H1 (cell line): Measurements from ENCODE around the gene SMIM41. TPM values are rescaled to one million over a fixed set of nuclear protein-coding genes. Genes with fewer than 3 reads are reported as not detected.

Experiments used
- CTCF ChIA-PET: fragments of 300-600 bp; sonication (Branson Sonifier 250); formaldehyde crosslinking; loops from one replicate; lab custom pipeline; 2021; ENCODE audit not compliant: partially characterized antibody; lab: Charles Lee
- POLR2A ChIA-PET: fragments of 300-600 bp; sonication (Branson Sonifier 250); formaldehyde crosslinking; loops from one replicate; lab custom pipeline; 2021; ENCODE audit warnings: inconsistent platforms; ENCODE audit not compliant: partially characterized antibody; lab: Charles Lee
- DNase-seq, 2 experiments: peaks; one replicate each; pipeline versions ENCODE4 v3.0.0 to v3.0.0-alpha.2; 2010 to 2022; ENCODE audit warnings: low spot score in 2 of 2, low read depth in 1 of 2, mixed read lengths in 1 of 2
- FAIRE-seq: peaks from 2 replicates; lab custom pipeline; 2011; peaks lifted over from hg19 to GRCh38; lab: Jason Lieb, UNC
- H2AFZ ChIP-seq: 2 replicates; pipeline ENCODE4 v1.8.1; 2012; ENCODE audit warnings: low read length, inconsistent platforms
- H2AK5ac ChIP-seq: 2 replicates; pipeline ENCODE4 v1.6.1; 2013; ENCODE audit warnings: low read depth, low read length
- H2BK120ac ChIP-seq: replicated peaks from 2 replicates; pipeline ENCODE3; 2013; ENCODE audit warnings: low read depth, low read length, inconsistent platforms
- H2BK12ac ChIP-seq: 2 replicates; pipeline ENCODE4 v1.6.1; 2013; ENCODE audit warnings: low read depth, low read length
- H2BK15ac ChIP-seq: 2 replicates; pipeline ENCODE4 v1.6.1; 2013; ENCODE audit warnings: low read length
- H2BK20ac ChIP-seq: 2 replicates; pipeline ENCODE4 v1.6.1; 2013; ENCODE audit warnings: low read length
- H2BK5ac ChIP-seq: 2 replicates; pipeline ENCODE4 v1.6.1; 2013; ENCODE audit warnings: low read depth, low read length
- H3K14ac ChIP-seq: 2 replicates; pipeline ENCODE4 v1.6.1; 2013; ENCODE audit warnings: inconsistent platforms; ENCODE audit not compliant: insufficient read length
- H3K18ac ChIP-seq: 2 replicates; pipeline ENCODE4 v1.6.1; 2013; ENCODE audit warnings: low read length; ENCODE audit errors: extremely low read depth
- H3K23ac ChIP-seq: 2 replicates; pipeline ENCODE4 v1.6.1; 2013; ENCODE audit warnings: inconsistent platforms; ENCODE audit not compliant: insufficient read length
- H3K23me2 ChIP-seq: 2 replicates; pipeline ENCODE4 v1.6.1; 2013; ENCODE audit warnings: low read depth, low read length
- H3K27ac ChIP-seq: 2 replicates; pipeline ENCODE4 v1.6.1; 2011; ENCODE audit warnings: low read depth, low read length, inconsistent platforms
- H3K27me3 ChIP-seq, 4 experiments: replicated peaks in 1 of 4; 1 replicate in 1 of 4; 2 replicates in 3 of 4; pipeline versions ENCODE4 v1.6.1 to v1.8.1; 2011 to 2013; ENCODE audit warnings: low read length in 3 of 4, mild to moderate bottlenecking in 3 of 4, inconsistent platforms in 2 of 4, mixed read lengths in 2 of 4, moderate library complexity in 1 of 4; ENCODE audit not compliant: control insufficient read depth in 3 of 4, insufficient read depth in 3 of 4; ENCODE audit errors: extremely low read depth in 1 of 4
- H3K36me3 ChIP-seq, 4 experiments: 2 replicates each; pipeline versions ENCODE4 v1.6.1 to v1.8.1; 2011 to 2013; ENCODE audit warnings: mild to moderate bottlenecking in 4 of 4, low read length in 3 of 4, moderate library complexity in 2 of 4, control low read depth in 1 of 4, inconsistent platforms in 1 of 4; ENCODE audit not compliant: insufficient read depth in 4 of 4, control insufficient read depth in 2 of 4
- H3K4ac ChIP-seq: replicated peaks from 2 replicates; pipeline ENCODE3; 2013; ENCODE audit warnings: low read length, low read depth, mixed read lengths, inconsistent platforms; ENCODE audit not compliant: insufficient read length
- H3K4me1 ChIP-seq, 4 experiments: replicated peaks in 1 of 4; 1 replicate in 1 of 4; 2 replicates in 3 of 4; pipeline versions ENCODE4 v1.6.1 to v1.8.1; 2011 to 2013; ENCODE audit warnings: low read length in 3 of 4, inconsistent platforms in 2 of 4, mixed read lengths in 1 of 4; ENCODE audit not compliant: insufficient read depth in 4 of 4, control insufficient read depth in 3 of 4
- H3K4me2 ChIP-seq, 2 experiments: 2 replicates each; pipeline versions ENCODE4 v1.6.1 to v1.8.1; 2011 to 2013; ENCODE audit warnings: low read depth in 2 of 2, low read length in 2 of 2, control low read depth in 1 of 2, inconsistent platforms in 1 of 2, mild to moderate bottlenecking in 1 of 2; ENCODE audit not compliant: insufficient read depth in 1 of 2
- H3K4me3 ChIP-seq, 4 experiments: fragments of 200-600, 300-600 bp in 1 of 4; sonication (generic), shearing (Covaris generic), sonication (Bioruptor Twin) in 1 of 4; 2 replicates each; pipeline versions ENCODE4 v1.5.1 to v1.8.1; 2011 to 2016; ENCODE audit warnings: low read length in 4 of 4, low read depth in 3 of 4, control low read depth in 2 of 4, inconsistent platforms in 2 of 4, mild to moderate bottlenecking in 2 of 4, mixed read lengths in 1 of 4, moderate library complexity in 1 of 4; ENCODE audit not compliant: insufficient read depth in 2 of 4; ENCODE audit errors: extremely low read depth in 1 of 4
- H3K56ac ChIP-seq: replicated peaks from 2 replicates; pipeline ENCODE3; 2013; ENCODE audit warnings: low read depth, mild to moderate bottlenecking, mixed read lengths, low read length, inconsistent platforms; ENCODE audit not compliant: insufficient read length
- H3K79me1 ChIP-seq: 2 replicates; pipeline ENCODE4 v1.6.1; 2013; ENCODE audit warnings: low read depth, low read length, control low read depth
- H3K79me2 ChIP-seq, 2 experiments: 2 replicates each; pipeline versions ENCODE4 v1.6.1 to v1.8.1; 2012 to 2013; ENCODE audit warnings: low read length in 2 of 2, mild to moderate bottlenecking in 2 of 2, inconsistent platforms in 1 of 2; ENCODE audit not compliant: insufficient read depth in 2 of 2, control insufficient read depth in 1 of 2
- H3K9ac ChIP-seq, 4 experiments: replicated peaks in 1 of 4; 1 replicate in 1 of 4; 2 replicates in 3 of 4; pipeline versions ENCODE4 v1.6.1 to v1.8.1; 2011 to 2013; ENCODE audit warnings: low read depth in 3 of 4, low read length in 3 of 4, control low read depth in 2 of 4, mild to moderate bottlenecking in 2 of 4, moderate library complexity in 2 of 4, inconsistent platforms in 1 of 4; ENCODE audit errors: extremely low read depth in 1 of 4
- H3K9me3 ChIP-seq, 2 experiments: 2 replicates each; pipeline versions ENCODE4 v1.6.1 to v1.8.1; 2012 to 2013; ENCODE audit warnings: mild to moderate bottlenecking in 2 of 2, moderate library complexity in 2 of 2, control low read depth in 1 of 2, inconsistent platforms in 1 of 2, low read depth in 1 of 2, low read length in 1 of 2, mixed read lengths in 1 of 2; ENCODE audit not compliant: insufficient read depth in 2 of 2
- H4K20me1 ChIP-seq, 2 experiments: replicated peaks in 1 of 2; 2 replicates each; pipeline versions ENCODE3 to v1.8.1; 2011 to 2013; ENCODE audit warnings: inconsistent platforms in 2 of 2, low read length in 2 of 2, mild to moderate bottlenecking in 1 of 2; ENCODE audit not compliant: insufficient read depth in 2 of 2, control insufficient read depth in 1 of 2
- H4K5ac ChIP-seq: 2 replicates; pipeline ENCODE4 v1.6.1; 2013; ENCODE audit warnings: low read length, low read depth, mixed read lengths, inconsistent platforms; ENCODE audit not compliant: insufficient read length
- H4K8ac ChIP-seq: 2 replicates; pipeline ENCODE4 v1.8.0; 2013; ENCODE audit warnings: mild to moderate bottlenecking, moderate library complexity, low read length, inconsistent platforms; ENCODE audit not compliant: insufficient read depth; ENCODE audit errors: extremely low read depth
- H4K91ac ChIP-seq: replicated peaks from 2 replicates; pipeline ENCODE3; 2013; ENCODE audit warnings: low read length, mixed read lengths, inconsistent platforms; ENCODE audit not compliant: insufficient read length
- HDAC6 ChIP-seq: IDR thresholded peaks from one replicate; pipeline ENCODE4 v1.7.1; 2012; ENCODE audit warnings: low read depth, mild to moderate bottlenecking, inconsistent platforms, low read length, moderate library complexity
- RAD21 ChIP-seq, 2 experiments: IDR thresholded peaks in 1 of 2; conservative IDR thresholded peaks in 1 of 2; 2 replicates each; pipeline ENCODE4 v1.6.1; 2011; ENCODE audit warnings: low read depth in 2 of 2, low read length in 2 of 2, improper control_type of control experiment in 1 of 2, inconsistent platforms in 1 of 2, mild to moderate bottlenecking in 1 of 2, moderate library complexity in 1 of 2
- WGBS, 2 experiments: shearing (Covaris generic) in 1 of 2; methylation state at CpG; one replicate each; pipeline versions ENCODE4 v1.1.6 to v1.1.7; 2013 to 2015; ENCODE audit warnings: low lambda C conversion rate in 2 of 2, mixed read lengths in 2 of 2, inconsistent platforms in 1 of 2, low coverage in 1 of 2, missing lambda C conversion rate in 1 of 2; ENCODE audit not compliant: insufficient replicate concordance in 2 of 2, insufficient coverage in 1 of 2, insufficient read length in 1 of 2; ENCODE audit errors: extremely low coverage in 1 of 2, missing lambda C conversion rate in 1 of 2; 5-methylcytosine and 5-hydroxymethylcytosine counted together
- polyA plus RNA-seq, 7 experiments: library from polyadenylated mRNA; depleted of rRNA in 3 of 7; stranded (reverse) in 5 of 7; unstranded in 2 of 7; fragments of >200 nt in 5 of 7; fragments of 200-250 nt in 2 of 7; gene quantifications; 1 replicate in 5 of 7; 2 replicates in 1 of 7; 4 replicates in 1 of 7; pipeline versions ENCODE4 v1.2.1 to v1.2.3, GENCODE V29; 2011 to 2013; ENCODE audit warnings: missing spikeins in 2 of 7, mixed read lengths in 2 of 7
- total RNA-seq: library from RNA; stranded (reverse); fragmentation: NEBNext Ultra II Directional; extraction: Animal tissue kit (Norgen Biotek cat#: 25700); gene quantifications from 2 replicates; pipeline ENCODE4 v1.2.1, GENCODE V29; 2021
- TF ChIP-seq, protein P1 (sequence below): IDR thresholded peaks from 2 replicates; pipeline ENCODE4 v1.6.1; 2012; ENCODE audit warnings: low read length, inconsistent platforms
- TF ChIP-seq, protein P2 (sequence below): IDR thresholded peaks from 2 replicates; pipeline ENCODE4 v1.6.1; 2012; ENCODE audit warnings: inconsistent platforms
- TF ChIP-seq, protein P3 (sequence below): IDR thresholded peaks from 2 replicates; pipeline ENCODE4 v1.6.1; 2012; ENCODE audit warnings: inconsistent platforms
- TF ChIP-seq, protein P4 (sequence below), 3 experiments: IDR thresholded peaks; 1 replicate in 2 of 3; 2 replicates in 1 of 3; pipeline versions ENCODE4 v1.5.1 to v1.6.1; 2011; ENCODE audit warnings: low read length in 3 of 3, mild to moderate bottlenecking in 3 of 3, inconsistent platforms in 2 of 3, low read depth in 1 of 3, moderate library complexity in 1 of 3; ENCODE audit not compliant: insufficient read depth in 1 of 3; ENCODE audit errors: control extremely low read depth in 1 of 3

SMIM41 gene
- total and polyA plus RNA-seq, 2 of the 8 experiments (the other 6 are each of a cell fraction or from before 2014, with no cell fraction given) = 0.28 to 0.98 TPM

GRCh38 chr12:52141306-52141705, 61.8 kb downstream of the SMIM41 start:
- Histone ChIP-seq H4K8ac (no peak overlapping the region), H3K4ac (no peak overlapping the region), H2BK20ac (no peak overlapping the region), H3K79me1 (no peaks in the 10 kb centered on the region), H2BK12ac (peak overlapping the region; percentile 92; the same call in 1 of the 2 replicates), H3K9ac (no peak overlapping the region), H3K23ac (no peak overlapping the region), H4K91ac (peak overlapping the region; percentile 95), H3K56ac (no peak overlapping the region), H3K4me3 (no peak overlapping the region), H3K79me2 (no peaks in the 10 kb centered on the region), H3K27ac (no peak overlapping the region)
- FAIRE-seq = peak; percentile 32
- TF ChIP-seq, protein P1, sequence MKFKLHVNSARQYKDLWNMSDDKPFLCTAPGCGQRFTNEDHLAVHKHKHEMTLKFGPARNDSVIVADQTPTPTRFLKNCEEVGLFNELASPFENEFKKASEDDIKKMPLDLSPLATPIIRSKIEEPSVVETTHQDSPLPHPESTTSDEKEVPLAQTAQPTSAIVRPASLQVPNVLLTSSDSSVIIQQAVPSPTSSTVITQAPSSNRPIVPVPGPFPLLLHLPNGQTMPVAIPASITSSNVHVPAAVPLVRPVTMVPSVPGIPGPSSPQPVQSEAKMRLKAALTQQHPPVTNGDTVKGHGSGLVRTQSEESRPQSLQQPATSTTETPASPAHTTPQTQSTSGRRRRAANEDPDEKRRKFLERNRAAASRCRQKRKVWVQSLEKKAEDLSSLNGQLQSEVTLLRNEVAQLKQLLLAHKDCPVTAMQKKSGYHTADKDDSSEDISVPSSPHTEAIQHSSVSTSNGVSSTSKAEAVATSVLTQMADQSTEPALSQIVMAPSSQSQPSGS = no peak
- TF ChIP-seq, protein P2, sequence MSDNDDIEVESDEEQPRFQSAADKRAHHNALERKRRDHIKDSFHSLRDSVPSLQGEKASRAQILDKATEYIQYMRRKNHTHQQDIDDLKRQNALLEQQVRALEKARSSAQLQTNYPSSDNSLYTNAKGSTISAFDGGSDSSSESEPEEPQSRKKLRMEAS = peak; percentile 93
- TF ChIP-seq HDAC6 (no peak), RAD21 (IDR thresholded peaks at IDR 0.05 in 1 of 2, conservative IDR thresholded peaks at IDR 0.05 in 1 of 2; ENCODE audit: low read depth in 2 of 2, low read length in 2 of 2) (peak in 1 of 2 experiments; percentile 15; a peak in 1 of 4 replicates)
- TF ChIP-seq, protein P3, sequence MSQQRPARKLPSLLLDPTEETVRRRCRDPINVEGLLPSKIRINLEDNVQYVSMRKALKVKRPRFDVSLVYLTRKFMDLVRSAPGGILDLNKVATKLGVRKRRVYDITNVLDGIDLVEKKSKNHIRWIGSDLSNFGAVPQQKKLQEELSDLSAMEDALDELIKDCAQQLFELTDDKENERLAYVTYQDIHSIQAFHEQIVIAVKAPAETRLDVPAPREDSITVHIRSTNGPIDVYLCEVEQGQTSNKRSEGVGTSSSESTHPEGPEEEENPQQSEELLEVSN = peak; percentile 87
- TF ChIP-seq, protein P4, sequence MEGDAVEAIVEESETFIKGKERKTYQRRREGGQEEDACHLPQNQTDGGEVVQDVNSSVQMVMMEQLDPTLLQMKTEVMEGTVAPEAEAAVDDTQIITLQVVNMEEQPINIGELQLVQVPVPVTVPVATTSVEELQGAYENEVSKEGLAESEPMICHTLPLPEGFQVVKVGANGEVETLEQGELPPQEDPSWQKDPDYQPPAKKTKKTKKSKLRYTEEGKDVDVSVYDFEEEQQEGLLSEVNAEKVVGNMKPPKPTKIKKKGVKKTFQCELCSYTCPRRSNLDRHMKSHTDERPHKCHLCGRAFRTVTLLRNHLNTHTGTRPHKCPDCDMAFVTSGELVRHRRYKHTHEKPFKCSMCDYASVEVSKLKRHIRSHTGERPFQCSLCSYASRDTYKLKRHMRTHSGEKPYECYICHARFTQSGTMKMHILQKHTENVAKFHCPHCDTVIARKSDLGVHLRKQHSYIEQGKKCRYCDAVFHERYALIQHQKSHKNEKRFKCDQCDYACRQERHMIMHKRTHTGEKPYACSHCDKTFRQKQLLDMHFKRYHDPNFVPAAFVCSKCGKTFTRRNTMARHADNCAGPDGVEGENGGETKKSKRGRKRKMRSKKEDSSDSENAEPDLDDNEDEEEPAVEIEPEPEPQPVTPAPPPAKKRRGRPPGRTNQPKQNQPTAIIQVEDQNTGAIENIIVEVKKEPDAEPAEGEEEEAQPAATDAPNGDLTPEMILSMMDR (IDR thresholded peaks at IDR 0.05; ENCODE audit: control extremely low read depth in 1 of 3, insufficient read depth in 1 of 3, low read depth in 1 of 3, low read length in 3 of 3) = peak in 2 of 3 experiments; percentile 48 to 56; a peak in 3 of 4 replicates
- TF ChIP-seq, all 59 proteins: peak for 4
- H3K36me3 ChIP-seq = no peaks in the 10 kb centered on the region
- no peaks in the 10 kb centered on the region for H3K27me3 ChIP-seq
- 0 out of 2 replicates have a peak overlapping the region, but pooled peaks have one; percentile 14 for H2AFZ ChIP-seq
- H4K5ac ChIP-seq = peak overlapping the region; percentile 49
- no peak overlapping the region for H3K18ac ChIP-seq
- no peaks in the 10 kb centered on the region; the same call in 1 of the 2 replicates for H3K23me2 ChIP-seq
- H2BK5ac ChIP-seq = no peak overlapping the region
- H3K4me2 ChIP-seq = no peak overlapping the region
- H4K20me1 ChIP-seq = no peaks in the 10 kb centered on the region
- POLR2A ChIA-PET = interaction anchor here (1.3 kb wide), 1 partner anchor 138 kb away, joined by 3 read pairs; no protein-coding TSS in a partner anchor
- no peaks in the 10 kb centered on the region for H3K9me3 ChIP-seq
- no peak overlapping the region for H2AK5ac ChIP-seq
- H3K14ac ChIP-seq = no peak overlapping the region
- no peak overlapping the region for H2BK15ac ChIP-seq
- no peak for DNase-seq
- WGBS, 2 experiments = 86% methylated on average over 4 of the region's 4 CpGs; no CpG with 5 or more reads in 1 of the 2 experiments
- H2BK120ac ChIP-seq = no peak overlapping the region
- H3K4me1 ChIP-seq = peaks cover 0 to 22% (median 11%) of the 10 kb centered on the region in 4 experiments; a peak in 5 of 7 replicates
- CTCF ChIA-PET = interaction anchor here (0.8 to 4.4 kb wide), 19 partner anchors 9 to 738 kb away, joined by 3 to 26 read pairs (median 5); no protein-coding TSS in a partner anchor
